ENCODE measurements around the gene SYNPO2.
A peak's percentile ranks its signal among the peaks of the same experiment; 100 is the strongest.

Gene SYNPO2

GRCh38 chr4:118964891-118965411, 76.3 kb downstream of the SYNPO2 start:
- no peak overlapping the region for H2BK15ac ChIP-seq (replicated peaks; ENCODE audit: low read depth)
- no peaks in the 10 kb centered on the region for H3K36me3 ChIP-seq (ENCODE audit: control insufficient read depth, insufficient read depth, low read length)
- H2BK120ac ChIP-seq (ENCODE audit: low read depth, low read length) = no peak overlapping the region
- no peaks in the 10 kb centered on the region for H3K79me2 ChIP-seq (ENCODE audit: control insufficient read depth, insufficient read depth, low read length)
- no peak for DNase-seq
- H3K79me1 ChIP-seq (ENCODE audit: low read length) = no peaks in the 10 kb centered on the region
- H3K56ac ChIP-seq (ENCODE audit: low read length) = no peak overlapping the region
- H3K4me1 ChIP-seq (ENCODE audit: control insufficient read depth, low read depth, low read length) = no peaks in the 10 kb centered on the region
- H3K4me2 ChIP-seq (ENCODE audit: low read length) = no peak overlapping the region
- no peak overlapping the region for H3K18ac ChIP-seq (ENCODE audit: low read length)
- H2AK5ac ChIP-seq (ENCODE audit: low read length) = no peak overlapping the region
- H2BK5ac ChIP-seq (ENCODE audit: low read length) = no peak overlapping the region
- no peaks in the 10 kb centered on the region for H3K27me3 ChIP-seq (ENCODE audit: insufficient read depth, low read length, poor library complexity)
- H3K27ac ChIP-seq (ENCODE audit: low read depth, low read length) = no peak overlapping the region
- no peak overlapping the region for H4K8ac ChIP-seq (ENCODE audit: low read depth, low read length)
- H3K23ac ChIP-seq (ENCODE audit: low read length) = no peak overlapping the region
- no CpG with 5 or more reads among the region's 3 CpGs for WGBS (ENCODE audit: extremely low coverage, insufficient coverage, low lambda C conversion rate)
- no peak overlapping the region for H3K4me3 ChIP-seq (ENCODE audit: low read length)
- H3K4ac ChIP-seq (ENCODE audit: low read depth, low read length) = no peak overlapping the region
- H4K5ac ChIP-seq (ENCODE audit: low read length) = no peak overlapping the region
- H3K9ac ChIP-seq (ENCODE audit: low read length) = no peak overlapping the region

GRCh38 chr4:118967393-118967792, 78.7 kb downstream of the SYNPO2 start:
- H3K4me1 ChIP-seq (ENCODE audit: control insufficient read depth, low read depth, low read length) = no peaks in the 10 kb centered on the region
- no peaks in the 10 kb centered on the region for H3K79me2 ChIP-seq (ENCODE audit: control insufficient read depth, insufficient read depth, low read length)
- no peak overlapping the region for H3K4me3 ChIP-seq (ENCODE audit: low read length)
- H3K79me1 ChIP-seq (ENCODE audit: low read length) = no peaks in the 10 kb centered on the region
- no peak overlapping the region for H2BK120ac ChIP-seq (ENCODE audit: low read depth, low read length)
- H3K27ac ChIP-seq (ENCODE audit: low read depth, low read length) = no peak overlapping the region
- H2BK15ac ChIP-seq (replicated peaks; ENCODE audit: low read depth) = no peak overlapping the region
- H4K5ac ChIP-seq (ENCODE audit: low read length) = no peak overlapping the region
- H3K4ac ChIP-seq (ENCODE audit: low read depth, low read length) = no peak overlapping the region
- no CpG with 5 or more reads among the region's 2 CpGs for WGBS (ENCODE audit: extremely low coverage, insufficient coverage, low lambda C conversion rate)
- no peak overlapping the region for H3K9ac ChIP-seq (ENCODE audit: low read length)
- no peak for DNase-seq
- no peak overlapping the region for H2BK5ac ChIP-seq (ENCODE audit: low read length)
- no peaks in the 10 kb centered on the region for H3K27me3 ChIP-seq (ENCODE audit: insufficient read depth, low read length, poor library complexity)
- no peak overlapping the region for H2AK5ac ChIP-seq (ENCODE audit: low read length)
- no peak overlapping the region for H4K8ac ChIP-seq (ENCODE audit: low read depth, low read length)
- H3K56ac ChIP-seq (ENCODE audit: low read length) = no peak overlapping the region
- H3K36me3 ChIP-seq (ENCODE audit: control insufficient read depth, insufficient read depth, low read length) = no peaks in the 10 kb centered on the region
- H3K23ac ChIP-seq (ENCODE audit: low read length) = no peak overlapping the region
- no peak overlapping the region for H3K4me2 ChIP-seq (ENCODE audit: low read length)
- H3K18ac ChIP-seq (ENCODE audit: low read length) = no peak overlapping the region

- Histone ChIP-seq H3K27me3 (ENCODE audit: insufficient read depth, low read length, poor library complexity) (no peaks in the 10 kb centered on the region), H2BK120ac (ENCODE audit: low read depth, low read length) (no peak overlapping the region), H3K4ac (ENCODE audit: low read depth, low read length) (no peak overlapping the region), H3K79me1 (ENCODE audit: low read length) (no peaks in the 10 kb centered on the region), H3K36me3 (ENCODE audit: control insufficient read depth, insufficient read depth, low read length) (no peaks in the 10 kb centered on the region), H3K4me1 (ENCODE audit: control insufficient read depth, low read depth, low read length) (no peaks in the 10 kb centered on the region), H3K56ac (ENCODE audit: low read length) (no peak overlapping the region), H3K4me3 (ENCODE audit: low read length) (no peak overlapping the region), H3K79me2 (ENCODE audit: control insufficient read depth, insufficient read depth, low read length) (no peaks in the 10 kb centered on the region), H4K8ac (ENCODE audit: low read depth, low read length) (no peak overlapping the region), H3K4me2 (ENCODE audit: low read length) (no peak overlapping the region), H3K27ac (ENCODE audit: low read depth, low read length) (no peak overlapping the region), H3K23ac (ENCODE audit: low read length) (no peak overlapping the region), H2BK15ac (replicated peaks; ENCODE audit: low read depth) (no peak overlapping the region), H3K18ac (ENCODE audit: low read length) (peak overlapping the region; percentile 80), H2BK5ac (ENCODE audit: low read length) (no peak overlapping the region), H2AK5ac (ENCODE audit: low read length) (no peak overlapping the region), H3K9ac (ENCODE audit: low read length) (no peak overlapping the region), H4K5ac (ENCODE audit: low read length) (no peak overlapping the region)
- whole genome bisulfite sequencing (ENCODE audit: extremely low coverage, insufficient coverage, low lambda C conversion rate) = no CpG with 5 or more reads among the region's 1 CpG
- peak; percentile 89 for DNase-seq
These were observed 79.4 kb downstream of the SYNPO2 start for GRCh38 chr4:118968005-118968404.

- Histone ChIP-seq H4K5ac (ENCODE audit: low read length) (no peak overlapping the region), H4K8ac (ENCODE audit: low read depth, low read length) (no peak overlapping the region), H3K36me3 (ENCODE audit: control insufficient read depth, insufficient read depth, low read length) (no peaks in the 10 kb centered on the region), H3K79me1 (ENCODE audit: low read length) (no peaks in the 10 kb centered on the region), H2BK5ac (ENCODE audit: low read length) (no peak overlapping the region), H2BK120ac (ENCODE audit: low read depth, low read length) (no peak overlapping the region), H2BK15ac (replicated peaks; ENCODE audit: low read depth) (no peak overlapping the region), H3K79me2 (ENCODE audit: control insufficient read depth, insufficient read depth, low read length) (no peaks in the 10 kb centered on the region), H3K27ac (ENCODE audit: low read depth, low read length) (no peak overlapping the region), H2AK5ac (ENCODE audit: low read length) (no peak overlapping the region), H3K4ac (ENCODE audit: low read depth, low read length) (no peak overlapping the region), H3K56ac (ENCODE audit: low read length) (no peak overlapping the region), H3K4me1 (ENCODE audit: control insufficient read depth, low read depth, low read length) (no peaks in the 10 kb centered on the region), H3K18ac (ENCODE audit: low read length) (no peak overlapping the region), H3K9ac (ENCODE audit: low read length) (no peak overlapping the region), H3K4me2 (ENCODE audit: low read length) (no peak overlapping the region), H3K4me3 (ENCODE audit: low read length) (no peak overlapping the region), H3K27me3 (ENCODE audit: insufficient read depth, low read length, poor library complexity) (no peaks in the 10 kb centered on the region), H3K23ac (ENCODE audit: low read length) (no peak overlapping the region)
- no CpG with 5 or more reads among the region's 6 CpGs for WGBS (ENCODE audit: extremely low coverage, insufficient coverage, low lambda C conversion rate)
- no peak for DNase-seq
These were observed 80.2 kb downstream of the SYNPO2 start for GRCh38 chr4:118968813-118969212.

DNA sequence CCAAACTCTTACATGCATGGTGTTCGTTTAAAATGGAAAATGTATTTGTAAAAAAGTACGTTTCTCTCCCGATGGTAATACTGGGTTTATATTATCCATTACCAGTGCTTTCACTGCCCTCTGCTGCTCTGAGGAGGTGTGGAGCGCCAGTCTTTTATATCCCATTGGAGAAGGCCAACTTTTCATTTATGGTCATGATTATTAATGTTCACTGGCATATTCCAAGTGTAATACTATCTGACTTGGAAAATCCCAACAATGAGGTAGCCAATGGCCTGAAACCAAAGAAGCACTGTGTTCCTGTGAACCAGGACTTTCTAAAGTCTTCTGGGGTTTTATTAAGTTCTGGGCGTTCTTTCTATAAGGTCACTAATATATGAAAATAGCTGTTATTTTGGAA, 80.7 kb downstream of the SYNPO2 start:
- WGBS (ENCODE audit: extremely low coverage, insufficient coverage, low lambda C conversion rate) = no CpG with 5 or more reads among the region's 5 CpGs
- Histone ChIP-seq H3K4me1 (ENCODE audit: control insufficient read depth, low read depth, low read length) (no peaks in the 10 kb centered on the region), H3K79me2 (ENCODE audit: control insufficient read depth, insufficient read depth, low read length) (no peaks in the 10 kb centered on the region), H3K9ac (ENCODE audit: low read length) (no peak overlapping the region), H3K56ac (ENCODE audit: low read length) (no peak overlapping the region), H3K27me3 (ENCODE audit: insufficient read depth, low read length, poor library complexity) (no peaks in the 10 kb centered on the region), H4K8ac (ENCODE audit: low read depth, low read length) (no peak overlapping the region), H3K18ac (ENCODE audit: low read length) (no peak overlapping the region), H2BK15ac (replicated peaks; ENCODE audit: low read depth) (no peak overlapping the region), H3K23ac (ENCODE audit: low read length) (no peak overlapping the region), H3K4me3 (ENCODE audit: low read length) (no peak overlapping the region), H3K4me2 (ENCODE audit: low read length) (no peak overlapping the region), H2BK120ac (ENCODE audit: low read depth, low read length) (no peak overlapping the region), H4K5ac (ENCODE audit: low read length) (no peak overlapping the region), H2AK5ac (ENCODE audit: low read length) (no peak overlapping the region), H2BK5ac (ENCODE audit: low read length) (no peak overlapping the region), H3K79me1 (ENCODE audit: low read length) (no peaks in the 10 kb centered on the region), H3K4ac (ENCODE audit: low read depth, low read length) (no peak overlapping the region), H3K36me3 (ENCODE audit: control insufficient read depth, insufficient read depth, low read length) (no peaks in the 10 kb centered on the region), H3K27ac (ENCODE audit: low read depth, low read length) (no peak overlapping the region)
- peak; percentile 44 for DNase-seq

GRCh38 chr4:118972167-118972566, 83.5 kb downstream of the SYNPO2 start:
- no peaks in the 10 kb centered on the region for H3K79me2 ChIP-seq (ENCODE audit: control insufficient read depth, insufficient read depth, low read length)
- H2AK5ac ChIP-seq (ENCODE audit: low read length) = no peak overlapping the region
- no peak overlapping the region for H2BK120ac ChIP-seq (ENCODE audit: low read depth, low read length)
- no peaks in the 10 kb centered on the region for H3K27me3 ChIP-seq (ENCODE audit: insufficient read depth, low read length, poor library complexity)
- no peak overlapping the region for H3K4me3 ChIP-seq (ENCODE audit: low read length)
- H3K4ac ChIP-seq (ENCODE audit: low read depth, low read length) = no peak overlapping the region
- no peak overlapping the region for H4K8ac ChIP-seq (ENCODE audit: low read depth, low read length)
- no peak overlapping the region for H3K18ac ChIP-seq (ENCODE audit: low read length)
- no peak overlapping the region for H2BK15ac ChIP-seq (replicated peaks; ENCODE audit: low read depth)
- WGBS (ENCODE audit: extremely low coverage, insufficient coverage, low lambda C conversion rate) = no CpG with 5 or more reads among the region's 2 CpGs
- H2BK5ac ChIP-seq (ENCODE audit: low read length) = no peak overlapping the region
- H3K4me2 ChIP-seq (ENCODE audit: low read length) = no peak overlapping the region
- H3K36me3 ChIP-seq (ENCODE audit: control insufficient read depth, insufficient read depth, low read length) = no peaks in the 10 kb centered on the region
- H3K23ac ChIP-seq (ENCODE audit: low read length) = no peak overlapping the region
- no peaks in the 10 kb centered on the region for H3K79me1 ChIP-seq (ENCODE audit: low read length)
- no peaks in the 10 kb centered on the region for H3K4me1 ChIP-seq (ENCODE audit: control insufficient read depth, low read depth, low read length)
- no peak overlapping the region for H4K5ac ChIP-seq (ENCODE audit: low read length)
- no peak overlapping the region for H3K56ac ChIP-seq (ENCODE audit: low read length)
- no peak overlapping the region for H3K27ac ChIP-seq (ENCODE audit: low read depth, low read length)
- no peak for DNase-seq
- H3K9ac ChIP-seq (ENCODE audit: low read length) = no peak overlapping the region
